BLaER1 (cell line): ENCODE results near the gene SF3B5.

ENCODE experiments used
- H3K27ac ChIP-seq: shearing (Covaris generic); formaldehyde crosslinking; 2 replicates; pipeline ENCODE4 v1.8.1; 2022
- H3K27me3 ChIP-seq: shearing (Covaris generic); formaldehyde crosslinking; 2 replicates; pipeline ENCODE4 v1.8.1; 2022
- H3K36me3 ChIP-seq: shearing (Covaris generic); formaldehyde crosslinking; 2 replicates; pipeline ENCODE4 v1.8.1; 2022
- H3K4me1 ChIP-seq: shearing (Covaris generic); formaldehyde crosslinking; 2 replicates; pipeline ENCODE4 v1.8.1; 2022
- H3K4me2 ChIP-seq: shearing (Covaris generic); formaldehyde crosslinking; 2 replicates; pipeline ENCODE4 v1.8.1; 2022
- H3K4me3 ChIP-seq: shearing (Covaris generic); formaldehyde crosslinking; 2 replicates; pipeline ENCODE4 v1.8.1; 2022
- H3K9ac ChIP-seq: shearing (Covaris generic); formaldehyde crosslinking; 2 replicates; pipeline ENCODE4 v1.8.1; 2022
- H3K9me3 ChIP-seq: shearing (Covaris generic); formaldehyde crosslinking; 2 replicates; pipeline ENCODE4 v1.8.1; 2022
- H4K20me1 ChIP-seq: shearing (Covaris generic); formaldehyde crosslinking; 2 replicates; pipeline ENCODE4 v1.8.1; 2022
- Cebpa-rat ChIP-seq: shearing (Covaris generic); IDR thresholded peaks from 2 replicates; pipeline ENCODE4 v1.8.1; 2022

The SF3B5 gene

GRCh38 chr6:144066741-144067484 lies 28.5 kb downstream of the SF3B5 start:
- H3K36me3 ChIP-seq: no peaks in the 10 kb centered on the region
- no peaks in the 10 kb centered on the region for H3K9me3 ChIP-seq
- TF ChIP-seq Cebpa-rat: no peak
- no peak overlapping the region for H3K9ac ChIP-seq
- no peak overlapping the region for H3K4me2 ChIP-seq
- no peak overlapping the region for H3K27ac ChIP-seq
- no peak overlapping the region for H3K4me3 ChIP-seq
- peaks cover 12% of the 10 kb centered on the region for H3K27me3 ChIP-seq
- H4K20me1 ChIP-seq: no peaks in the 10 kb centered on the region
- H3K4me1 ChIP-seq: peaks cover 16% of the 10 kb centered on the region

GRCh38 chr6:144066255-144066654 lies 29.1 kb downstream of the SF3B5 start:
- H3K4me3 ChIP-seq: no peak overlapping the region
- peaks cover 12% of the 10 kb centered on the region for H3K27me3 ChIP-seq
- H3K4me1 ChIP-seq: peaks cover 16% of the 10 kb centered on the region
- no peak overlapping the region for H3K9ac ChIP-seq
- H3K4me2 ChIP-seq: no peak overlapping the region
- no peak overlapping the region for H3K27ac ChIP-seq
- H4K20me1 ChIP-seq: no peaks in the 10 kb centered on the region
- H3K36me3 ChIP-seq: no peaks in the 10 kb centered on the region
- no peaks in the 10 kb centered on the region for H3K9me3 ChIP-seq
- TF ChIP-seq Cebpa-rat: no peak

- Histone ChIP-seq H3K9ac (no peak overlapping the region), H3K36me3 (no peaks in the 10 kb centered on the region), H3K4me3 (peak overlapping the region; percentile 86), H3K9me3 (no peaks in the 10 kb centered on the region), H3K4me2 (peak overlapping the region; percentile 93), H3K27me3 (peaks cover 12% of the 10 kb centered on the region), H3K4me1 (peaks cover 16% of the 10 kb centered on the region), H4K20me1 (no peaks in the 10 kb centered on the region), H3K27ac (no peak overlapping the region)
- no peak for TF ChIP-seq Cebpa-rat
Measured at GRCh38 chr6:144065213-144065660, 30.1 kb downstream of the SF3B5 start.

GRCh38 chr6:144064402-144065212 lies 30.8 kb downstream of the SF3B5 start:
- Histone ChIP-seq H3K27me3 (peaks cover 12% of the 10 kb centered on the region), H3K9ac (peak overlapping the region; percentile 79), H3K4me3 (peak overlapping the region; percentile 86), H4K20me1 (no peaks in the 10 kb centered on the region), H3K9me3 (no peaks in the 10 kb centered on the region), H3K36me3 (no peaks in the 10 kb centered on the region), H3K4me1 (peaks cover 16% of the 10 kb centered on the region), H3K27ac (peak overlapping the region; percentile 67), H3K4me2 (peak overlapping the region; percentile 93)
- TF ChIP-seq Cebpa-rat: no peak

- Histone ChIP-seq H3K4me3 (peak overlapping the region; percentile 86), H3K36me3 (no peaks in the 10 kb centered on the region), H4K20me1 (no peaks in the 10 kb centered on the region), H3K9me3 (no peaks in the 10 kb centered on the region), H3K4me2 (peak overlapping the region; percentile 93), H3K4me1 (peaks cover 16% of the 10 kb centered on the region), H3K9ac (peak overlapping the region; percentile 79), H3K27me3 (peaks cover 12% of the 10 kb centered on the region), H3K27ac (peak overlapping the region; percentile 67)
- TF ChIP-seq Cebpa-rat: no peak
Measured at GRCh38 chr6:144063744-144064401, 31.5 kb downstream of the SF3B5 start.

- no peak for TF ChIP-seq Cebpa-rat
- Histone ChIP-seq H3K27me3 (peaks cover 12% of the 10 kb centered on the region), H3K4me2 (peak overlapping the region; percentile 93), H3K9ac (peak overlapping the region; percentile 79), H3K4me1 (peaks cover 16% of the 10 kb centered on the region), H3K4me3 (peak overlapping the region; percentile 86), H3K36me3 (no peaks in the 10 kb centered on the region), H4K20me1 (no peaks in the 10 kb centered on the region), H3K27ac (no peak overlapping the region), H3K9me3 (no peaks in the 10 kb centered on the region)
Measured at GRCh38 chr6:144063246-144063743, 32.1 kb downstream of the SF3B5 start.

GRCh38 chr6:144062786-144063185 lies 32.6 kb downstream of the SF3B5 start:
- no peaks in the 10 kb centered on the region for H4K20me1 ChIP-seq
- no peak overlapping the region for H3K9ac ChIP-seq
- no peak overlapping the region for H3K27ac ChIP-seq
- peaks cover 16% of the 10 kb centered on the region for H3K4me1 ChIP-seq
- H3K9me3 ChIP-seq: no peaks in the 10 kb centered on the region
- peak overlapping the region; percentile 93 for H3K4me2 ChIP-seq
- H3K27me3 ChIP-seq: peaks cover 12% of the 10 kb centered on the region
- no peaks in the 10 kb centered on the region for H3K36me3 ChIP-seq
- no peak for TF ChIP-seq Cebpa-rat
- H3K4me3 ChIP-seq: no peak overlapping the region

GRCh38 chr6:144059139-144059538 lies 36.2 kb downstream of the SF3B5 start:
- peaks cover 12% of the 10 kb centered on the region for H3K27me3 ChIP-seq
- H3K4me1 ChIP-seq: peaks cover 9% of the 10 kb centered on the region
- H3K4me3 ChIP-seq: no peak overlapping the region
- H3K4me2 ChIP-seq: no peak overlapping the region
- H3K9ac ChIP-seq: no peak overlapping the region
- no peaks in the 10 kb centered on the region for H3K36me3 ChIP-seq
- TF ChIP-seq Cebpa-rat: no peak
- no peak overlapping the region for H3K27ac ChIP-seq
- no peaks in the 10 kb centered on the region for H3K9me3 ChIP-seq
- no peaks in the 10 kb centered on the region for H4K20me1 ChIP-seq

- H3K4me2 ChIP-seq: no peak overlapping the region
Measured at GRCh38 chr6:144055121-144055931, 40.0 kb downstream of the SF3B5 start.

More at GRCh38 chr6:144055121-144055931, 40.0 kb downstream of the SF3B5 start:
- Histone ChIP-seq H3K4me3 (no peak overlapping the region), H3K27me3 (no peaks in the 10 kb centered on the region), H3K36me3 (no peaks in the 10 kb centered on the region), H3K27ac (no peak overlapping the region), H3K4me1 (no peaks in the 10 kb centered on the region), H3K9ac (no peak overlapping the region), H4K20me1 (no peaks in the 10 kb centered on the region), H3K9me3 (no peaks in the 10 kb centered on the region)
- TF ChIP-seq Cebpa-rat: no peak
